Subcutaneous adipose tissue (tissue), 4 donors: Measurements from ENCODE around the gene ADARB2. TPM values are rescaled to one million over a fixed set of nuclear protein-coding genes. Genes with fewer than 3 reads are reported as not detected.

ENCODE experiments used
- total RNA-seq, 4 donors: library from RNA; depleted of rRNA; stranded (reverse); fragments of >200 nt; gene quantifications; one replicate each; pipeline ENCODE4 v1.1.0, GENCODE V29; 2016
- TF ChIP-seq, protein P1 (sequence below): fragments of 450-650 bp; IDR thresholded peaks from one replicate; pipeline ENCODE4 v1.5.1; 2016; ENCODE audit warnings: low read depth, mild to moderate bottlenecking, control low read depth, antibody characterized with exemption, moderate library complexity

ADARB2 gene
- total RNA-seq, 4 donors from 2014 or later: under 0.01 to 0.65 (median 0.44) TPM; not detected in 1

DNA sequence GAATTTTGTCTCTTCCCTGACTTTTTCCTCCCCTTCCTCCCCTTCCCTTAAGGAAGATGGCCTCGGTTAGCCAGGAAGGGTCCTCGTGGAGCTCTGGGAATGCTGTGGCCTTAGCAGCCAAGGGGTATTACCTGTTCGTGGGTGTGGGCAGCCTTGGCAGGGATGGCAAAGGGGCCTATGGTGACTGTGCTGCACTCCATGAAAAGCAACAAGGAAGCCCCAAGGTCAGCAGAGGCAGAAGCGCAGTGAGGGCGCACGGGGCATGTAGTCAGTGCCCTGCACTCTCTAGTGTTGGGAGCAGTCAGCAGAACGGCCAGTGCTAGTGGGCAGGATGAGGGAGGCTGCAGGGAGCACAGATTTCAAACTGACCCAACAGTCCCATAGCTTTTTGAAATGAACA is 191.8 kb downstream of the ADARB2 start:
- TF ChIP-seq, protein P1, sequence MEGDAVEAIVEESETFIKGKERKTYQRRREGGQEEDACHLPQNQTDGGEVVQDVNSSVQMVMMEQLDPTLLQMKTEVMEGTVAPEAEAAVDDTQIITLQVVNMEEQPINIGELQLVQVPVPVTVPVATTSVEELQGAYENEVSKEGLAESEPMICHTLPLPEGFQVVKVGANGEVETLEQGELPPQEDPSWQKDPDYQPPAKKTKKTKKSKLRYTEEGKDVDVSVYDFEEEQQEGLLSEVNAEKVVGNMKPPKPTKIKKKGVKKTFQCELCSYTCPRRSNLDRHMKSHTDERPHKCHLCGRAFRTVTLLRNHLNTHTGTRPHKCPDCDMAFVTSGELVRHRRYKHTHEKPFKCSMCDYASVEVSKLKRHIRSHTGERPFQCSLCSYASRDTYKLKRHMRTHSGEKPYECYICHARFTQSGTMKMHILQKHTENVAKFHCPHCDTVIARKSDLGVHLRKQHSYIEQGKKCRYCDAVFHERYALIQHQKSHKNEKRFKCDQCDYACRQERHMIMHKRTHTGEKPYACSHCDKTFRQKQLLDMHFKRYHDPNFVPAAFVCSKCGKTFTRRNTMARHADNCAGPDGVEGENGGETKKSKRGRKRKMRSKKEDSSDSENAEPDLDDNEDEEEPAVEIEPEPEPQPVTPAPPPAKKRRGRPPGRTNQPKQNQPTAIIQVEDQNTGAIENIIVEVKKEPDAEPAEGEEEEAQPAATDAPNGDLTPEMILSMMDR: no peak

DNA sequence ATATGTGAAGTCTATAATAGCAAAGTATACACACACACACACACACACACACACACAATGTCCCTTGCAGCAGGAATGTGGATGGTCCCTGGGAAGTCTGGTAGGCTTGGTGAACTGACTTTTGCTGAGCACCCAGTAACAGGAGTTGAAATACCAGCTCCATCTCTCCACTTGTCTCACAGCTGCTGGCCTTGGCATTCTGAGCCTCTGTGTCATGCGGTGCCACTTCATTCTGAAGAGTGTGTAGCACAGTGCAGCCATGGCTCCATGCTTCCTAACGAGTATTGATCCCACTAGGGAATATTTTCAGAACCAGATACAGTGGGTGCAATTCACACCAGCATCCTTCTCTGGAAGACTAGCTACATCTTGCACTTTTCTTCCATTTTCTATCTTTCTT is 192.4 kb downstream of the ADARB2 start:
- TF ChIP-seq, protein P1: no peak

DNA sequence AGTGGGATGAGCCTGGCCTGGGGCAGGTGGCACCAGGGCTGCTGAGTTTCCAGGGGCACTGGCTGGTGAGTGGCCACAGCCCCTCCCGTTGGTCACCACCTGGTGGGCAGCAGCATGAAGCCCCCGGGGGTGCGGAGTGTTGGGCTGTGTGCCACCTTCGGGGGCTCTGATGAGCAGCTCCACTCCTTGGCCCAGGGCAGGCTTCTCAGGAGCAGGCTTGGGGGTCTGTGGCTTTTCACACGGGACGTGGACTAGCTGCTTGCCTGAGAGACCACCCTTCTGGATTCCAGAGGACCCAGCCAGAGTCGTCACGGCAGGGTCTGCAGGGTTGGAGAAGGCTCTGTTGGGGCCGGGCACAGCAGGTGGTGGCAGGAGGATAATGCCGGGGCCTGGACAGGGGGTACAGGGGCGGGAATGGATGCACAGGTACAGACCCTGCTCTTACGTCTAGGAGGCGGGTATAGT is 193.1 kb downstream of the ADARB2 start:
- TF ChIP-seq, protein P1: no peak

DNA sequence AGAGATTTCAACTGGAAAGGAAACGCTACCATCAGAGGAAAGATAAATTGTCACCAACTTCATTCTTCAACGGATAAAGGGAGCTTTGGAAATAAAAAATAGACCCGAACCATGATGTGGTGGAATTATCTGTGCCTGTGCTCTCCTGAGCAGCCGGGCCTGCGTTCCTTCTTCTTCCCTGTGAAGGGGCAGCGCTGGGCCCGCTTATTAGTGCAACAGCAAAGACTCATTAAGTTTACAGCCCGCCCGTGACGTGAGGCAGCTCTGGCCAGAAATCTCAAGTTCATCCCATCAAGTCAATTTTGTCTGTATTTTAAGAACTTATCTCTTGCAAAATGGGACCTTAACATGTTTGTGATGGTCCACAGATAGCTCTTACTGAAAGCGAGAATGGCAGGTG is 193.7 kb downstream of the ADARB2 start:
- TF ChIP-seq, protein P1: no peak

DNA sequence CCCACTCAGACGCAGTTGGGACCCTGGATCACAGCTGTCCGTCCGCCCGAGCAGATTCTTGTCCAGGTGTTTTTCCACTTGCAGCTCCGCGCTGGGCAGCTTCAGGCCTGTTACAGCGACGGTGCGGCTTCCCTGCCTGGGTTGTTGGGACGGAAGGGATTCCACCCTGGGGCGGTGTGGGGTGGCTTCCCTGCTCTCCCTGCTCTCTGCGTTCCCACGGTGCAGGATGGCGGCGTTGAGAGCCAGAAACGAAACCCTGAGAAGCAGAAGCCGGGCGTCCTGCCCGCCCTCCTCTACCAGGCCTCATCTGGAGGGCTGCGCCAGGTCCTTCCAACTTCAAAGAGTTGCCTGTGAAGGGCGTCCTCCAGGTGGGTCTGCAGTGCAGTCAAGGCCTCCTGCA is 194.4 kb downstream of the ADARB2 start:
- TF ChIP-seq, protein P1: no peak

DNA sequence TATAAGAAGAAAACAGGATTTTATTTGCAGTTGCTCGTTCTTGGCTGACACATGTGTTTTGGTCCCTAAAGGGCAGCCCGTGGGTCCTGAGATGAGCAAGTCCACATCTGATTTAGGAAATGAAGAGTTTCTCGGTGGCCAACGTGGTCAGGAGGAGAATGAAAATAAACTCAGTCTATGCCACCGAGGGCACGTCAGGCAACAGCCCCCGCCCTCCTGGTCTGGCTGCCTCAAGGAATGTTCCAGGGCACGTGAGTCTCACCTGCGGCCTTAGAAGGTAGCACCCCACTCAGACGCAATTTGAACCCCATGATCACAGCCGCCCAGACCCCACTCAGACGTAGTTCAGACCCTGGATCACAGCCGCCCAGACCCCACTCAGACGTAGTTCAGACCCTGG is 197.2 kb downstream of the ADARB2 start:
- TF ChIP-seq, protein P1: no peak

DNA sequence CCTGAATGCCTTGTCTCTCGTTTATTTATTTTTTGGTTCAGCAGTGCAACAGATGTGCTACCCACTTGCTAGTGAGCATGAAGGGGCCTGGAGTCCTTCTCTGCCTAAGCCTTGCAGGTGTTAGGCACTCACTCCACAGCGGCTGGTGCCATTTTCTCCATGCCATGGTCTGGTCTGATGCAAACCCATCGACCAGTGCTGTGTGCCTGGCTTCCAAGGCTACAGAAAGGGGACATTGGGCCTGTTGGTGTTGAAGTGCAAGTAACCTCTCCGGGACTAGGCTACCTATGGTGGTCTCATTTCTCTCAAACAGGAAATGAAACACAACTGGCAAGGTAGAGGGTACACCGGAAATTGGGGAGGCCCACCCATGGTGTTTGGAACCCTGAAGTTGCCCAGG is 198.1 kb downstream of the ADARB2 start:
- TF ChIP-seq, protein P1: no peak
